Panc1 (cell line): Measurements from ENCODE around the gene PPP1R15A. TPM values are rescaled to one million over a fixed set of nuclear protein-coding genes. Genes with fewer than 3 reads are reported as not detected.
"Not testable (repeated sequence)": the region's sequence is repeated elsewhere in the genome, so short reads cannot be mapped to it uniquely, and the experiment has no call there.

ENCODE experiments used
- ATAC-seq: fragments of 200-7000 bp; cut with Tn5 transposase; 2 replicates; pipeline ENCODE4 v1.9.1; 2020; ENCODE audit warnings: mild to moderate bottlenecking, moderate library complexity
- BruUV-seq: library from RNA; stranded (reverse); fragments of 400-500 nt; replicated peaks from 2 replicates; lab custom pipeline; 2021; lab: Mats Ljungman, UMichigan
- CTCF ChIA-PET: fragments of 300-600 bp; sonication (Branson Sonifier 250); formaldehyde crosslinking; loops from one replicate; lab custom pipeline; 2022; ENCODE audit warnings: antibody characterized with exemption; lab: Charles Lee
- POLR2A ChIA-PET: fragments of 300-600 bp; sonication (Branson Sonifier 250); formaldehyde crosslinking; loops from one replicate; lab custom pipeline; 2022; ENCODE audit warnings: antibody characterized with exemption; lab: Charles Lee
- DNase-seq: peaks from one replicate; pipeline ENCODE4 v3.0.0-alpha.2; 2010; ENCODE audit warnings: low read depth, low spot score
- H3K27ac ChIP-seq: 2 replicates; pipeline ENCODE4 v1.5.1; 2011; ENCODE audit warnings: mild to moderate bottlenecking, low read length, inconsistent platforms
- H3K27me3 ChIP-seq: fragments of 200-500 bp; sonication (Bioruptor generic); 2 replicates; pipeline ENCODE4 v1.6.0; 2014; ENCODE audit warnings: low read length, inconsistent platforms; ENCODE audit not compliant: control insufficient read depth, insufficient read depth
- H3K36me3 ChIP-seq: fragments of 200-500 bp; sonication (Bioruptor generic); 2 replicates; pipeline ENCODE4 v1.5.1; 2014; ENCODE audit warnings: inconsistent platforms, mild to moderate bottlenecking, low read length, moderate library complexity; ENCODE audit not compliant: control insufficient read depth, insufficient read depth
- H3K4me1 ChIP-seq: 2 replicates; pipeline ENCODE4 v1.5.1; 2011; ENCODE audit warnings: inconsistent platforms, mild to moderate bottlenecking, low read length, moderate library complexity; ENCODE audit not compliant: control insufficient read depth, insufficient read depth
- H3K4me3 ChIP-seq, 2 experiments: 2 replicates each; pipeline ENCODE4 v1.5.1; 2011 to 2012; ENCODE audit warnings: low read depth in 2 of 2, low read length in 2 of 2, mild to moderate bottlenecking in 2 of 2, inconsistent platforms in 1 of 2, moderate library complexity in 1 of 2
- H3K9me3 ChIP-seq: fragments of 200-500 bp; sonication (Bioruptor generic); 2 replicates; pipeline ENCODE4 v1.5.1; 2014; ENCODE audit warnings: low read depth, mild to moderate bottlenecking, inconsistent platforms, low read length, moderate library complexity; ENCODE audit not compliant: control insufficient read depth, insufficient read depth
- CTCF ChIP-seq: fragments of 450-650 bp; IDR thresholded peaks from 2 replicates; pipeline ENCODE4 v1.5.1; 2017; ENCODE audit warnings: mild to moderate bottlenecking
- POLR2AphosphoS5 ChIP-seq: IDR thresholded peaks from 2 replicates; pipeline ENCODE4 v1.6.1; 2012; ENCODE audit warnings: mild to moderate bottlenecking, low read depth, low read length, moderate library complexity
- REST ChIP-seq, 2 experiments: IDR thresholded peaks; 2 replicates each; pipeline ENCODE4 v1.6.1; 2011 to 2012; ENCODE audit warnings: low read depth in 2 of 2, control low read depth in 1 of 2, low read length in 1 of 2, mild to moderate bottlenecking in 1 of 2, moderate library complexity in 1 of 2; ENCODE audit not compliant: insufficient read depth in 1 of 2
- SIN3A ChIP-seq: IDR thresholded peaks from 2 replicates; pipeline ENCODE4 v1.6.1; 2012; ENCODE audit warnings: low read depth, mild to moderate bottlenecking, low read length, moderate library complexity, borderline replicate concordance; ENCODE audit not compliant: insufficient read depth
- TCF7L2 ChIP-seq: IDR thresholded peaks from 2 replicates; pipeline ENCODE4 v1.6.1; 2011; ENCODE audit warnings: mild to moderate bottlenecking, low read depth, low read length, inconsistent platforms
- in situ Hi-C: cut with HindIII; loops from 2 replicates; pipeline ENCODE4 v1.10.0; 2016; ENCODE audit warnings: low sequenced_read_pairs, low pct_unique_long_range_greater_than_20kb
- intact Hi-C: fragments of 100-400 bp; cut with micrococcal nuclease; formaldehyde crosslinking; loops from one replicate; pipeline ENCODE4 v1.10.0; 2022; ENCODE audit not compliant: unreplicated experiment
- total RNA-seq: library from RNA; stranded (reverse); gene quantifications from one replicate; pipeline ENCODE4 v1.2.1, GENCODE V29; 2021; ENCODE audit not compliant: unreplicated experiment

Gene PPP1R15A
- total RNA-seq, 1 experiment from 2014 or later, result 27.1 TPM

GRCh38 chr19:48887861-48888612 is 15.8 kb downstream of the PPP1R15A start:
- intact Hi-C loops, result no loop called here
- no peaks in the 10 kb centered on the region for H3K9me3 ChIP-seq
- H3K27me3 ChIP-seq, result no peaks in the 10 kb centered on the region
- ChIA-PET POLR2A (no interaction called here), CTCF (no interaction called here)
- no peaks in the 10 kb centered on the region for H3K4me1 ChIP-seq
- H3K27ac ChIP-seq, result no peak overlapping the region
- DNase-seq (no peak), ATAC-seq (no peak)
- no peak for TF ChIP-seq REST (IDR thresholded peaks at IDR 0.05; ENCODE audit: insufficient read depth in 1 of 2, low read depth in 2 of 2, low read length in 1 of 2)
- no peak for TF ChIP-seq CTCF
- TF ChIP-seq SIN3A, result no peak
- no peak for TF ChIP-seq TCF7L2
- TF ChIP-seq POLR2AphosphoS5, result no peak
- no peaks in the 10 kb centered on the region for H3K36me3 ChIP-seq
- no peak overlapping the region for H3K4me3 ChIP-seq
- in situ Hi-C loops, result no loop called here
- no TSS peak for BruUV-seq

- H3K4me1 ChIP-seq, DNase-seq, BruUV-seq, H3K36me3 ChIP-seq, H3K9me3 ChIP-seq, intact Hi-C loops, H3K27me3 ChIP-seq, POLR2A ChIA-PET, H3K27ac ChIP-seq, in situ Hi-C loops, ATAC-seq, CTCF ChIA-PET, H3K4me3 ChIP-seq: not testable (repeated sequence)
Measured at GRCh38 chr19:48889496-48889895, 17.3 kb downstream of the PPP1R15A start.

GRCh38 chr19:48890551-48890950 is 18.3 kb downstream of the PPP1R15A start:
- no peak for TF ChIP-seq SIN3A
- TF ChIP-seq CTCF, result no peak
- no peak for TF ChIP-seq REST (IDR thresholded peaks at IDR 0.05; ENCODE audit: insufficient read depth in 1 of 2, low read depth in 2 of 2, low read length in 1 of 2)
- TF ChIP-seq TCF7L2, result no peak
- TF ChIP-seq POLR2AphosphoS5, result no peak
- no peak for DNase-seq
- intact Hi-C loops, result no loop called here
- Histone ChIP-seq H3K4me3 (no peak overlapping the region), H3K27me3 (no peaks in the 10 kb centered on the region), H3K36me3 (no peaks in the 10 kb centered on the region), H3K4me1 (no peaks in the 10 kb centered on the region), H3K9me3 (no peaks in the 10 kb centered on the region), H3K27ac (no peak overlapping the region)
- ChIA-PET CTCF (no interaction called here), POLR2A (no interaction called here)
- ATAC-seq, result no peak
- in situ Hi-C loops, result no loop called here
- no TSS peak for BruUV-seq
